HepG2 (cell line): ENCODE measurements around the gene NECAP2.
"Not testable (repeated sequence)": the region's sequence is repeated elsewhere in the genome, so short reads cannot be mapped to it uniquely, and the experiment has no call there.

Experiments
- CTCF ChIP-seq: sonication (generic); formaldehyde crosslinking; IDR thresholded peaks from 2 replicates; pipeline ENCODE4 v1.5.0; 2020; ENCODE audit warnings: mild to moderate bottlenecking, missing genetic modification reagents, moderate library complexity
- ETV6 ChIP-seq: sonication (generic); formaldehyde crosslinking; conservative IDR thresholded peaks from 2 replicates; pipeline ENCODE4 v1.4.0; 2020; ENCODE audit warnings: missing genetic modification reagents
- GABPA ChIP-seq, 2 experiments: IDR thresholded peaks; 2 replicates each; pipeline ENCODE4 v1.6.1; 2011 to 2016; ENCODE audit warnings: low read depth in 2 of 2, low read length in 1 of 2, missing biosample characterization in 1 of 2, missing genetic modification characterization in 1 of 2
- HMG20A ChIP-seq: IDR thresholded peaks from 2 replicates; pipeline ENCODE4 v1.6.1; 2016; ENCODE audit warnings: borderline replicate concordance
- HNF1B ChIP-seq: sonication (generic); formaldehyde crosslinking; IDR thresholded peaks from 2 replicates; pipeline ENCODE4 v1.5.1; 2020; ENCODE audit warnings: mild to moderate bottlenecking, moderate library complexity, missing genetic modification reagents
- KAT7 ChIP-seq: IDR thresholded peaks from 2 replicates; pipeline ENCODE4 v1.6.1; 2018; ENCODE audit warnings: borderline replicate concordance, missing compliant biosample characterization
- MAX ChIP-seq: IDR thresholded peaks from 2 replicates; pipeline ENCODE4 v1.6.1; 2012; ENCODE audit warnings: inconsistent platforms
- MIER3 ChIP-seq: IDR thresholded peaks from 2 replicates; pipeline ENCODE4 v1.6.1; 2016; ENCODE audit warnings: missing compliant biosample characterization, borderline replicate concordance
- POLR2A ChIP-seq, 2 experiments: IDR thresholded peaks; 2 replicates each; pipeline ENCODE4 v1.6.1; 2011; ENCODE audit warnings: low read depth in 2 of 2, low read length in 2 of 2, mild to moderate bottlenecking in 1 of 2, moderate library complexity in 1 of 2; ENCODE audit not compliant: insufficient read depth in 1 of 2
- U2AF1 ChIP-seq: fragments of 200-400 bp; formaldehyde crosslinking; optimal IDR thresholded peaks from 2 replicates; pipeline ENCODE3; 2017; ENCODE audit warnings: mild to moderate bottlenecking, low read depth, low read length
- ZNF101 ChIP-seq: sonication (generic); formaldehyde crosslinking; IDR thresholded peaks from 2 replicates; pipeline ENCODE4 v1.4.0; 2020; ENCODE audit warnings: mild to moderate bottlenecking, low read depth, missing genetic modification reagents, borderline replicate concordance
- ZNF501 ChIP-seq: sonication (generic); formaldehyde crosslinking; IDR thresholded peaks from 2 replicates; pipeline ENCODE4 v1.5.1; 2020; ENCODE audit warnings: mild to moderate bottlenecking, moderate library complexity, missing genetic modification reagents
- ZNF513 ChIP-seq: sonication (generic); formaldehyde crosslinking; conservative IDR thresholded peaks from 2 replicates; pipeline ENCODE4 v1.5.0; 2020; ENCODE audit warnings: missing genetic modification reagents

GRCh38 chr1:16489195-16489880 is 48.8 kb downstream of the NECAP2 start:
- not testable (repeated sequence) for TF ChIP-seq ZNF501 (CRISPR knock-in tag); KAT7; CTCF (CRISPR knock-in tag); ZNF101 (CRISPR knock-in tag); POLR2A (IDR thresholded peaks at IDR 0.05; ENCODE audit: insufficient read depth in 1 of 2, low read depth in 2 of 2, low read length in 2 of 2); HNF1B (CRISPR knock-in tag); U2AF1; ZNF513 (CRISPR knock-in tag); MAX; GABPA (IDR thresholded peaks at IDR 0.05; ENCODE audit: low read depth, low read length); GABPA (CRISPR knock-in tag; IDR thresholded peaks at IDR 0.05; ENCODE audit: low read depth); HMG20A (CRISPR knock-in tag); ETV6; MIER3 (CRISPR knock-in tag)
